Sigmoid colon (tissue), 3 donors: ENCODE measurements around the gene PRKCI.

Source experiments
- CTCF ChIP-seq, 4 experiments: fragments of 450-650 bp in 3 of 4; fragments of 200-600 bp in 1 of 4; IDR thresholded peaks; one replicate each; pipeline ENCODE4 v1.5.1; 2016 to 2019; ENCODE audit warnings: antibody characterized with exemption in 4 of 4, mild to moderate bottlenecking in 3 of 4, moderate library complexity in 2 of 4
- POLR2A ChIP-seq, 2 donors: fragments of 450-650 bp; IDR thresholded peaks; one replicate each; pipeline ENCODE4 v1.6.1; 2016; ENCODE audit warnings: antibody characterized with exemption in 2 of 2, mild to moderate bottlenecking in 2 of 2, moderate library complexity in 2 of 2

- TF ChIP-seq CTCF (IDR thresholded peaks at IDR 0.05): no peak
- no peak for TF ChIP-seq POLR2A (IDR thresholded peaks at IDR 0.05)
Observed at GRCh38 chr3:170225166-170225565, 2.9 kb downstream of the PRKCI start.
